Activated naive CD4-positive, alpha-beta T cell treated with anti-CD3 and anti-CD28 coated beads for 36 hours (primary cell): ENCODE measurements around the gene ESRRB. TPM values are rescaled to one million over a fixed set of nuclear protein-coding genes. Genes with fewer than 3 reads are reported as not detected.

Experiments
- CTCF ChIA-PET: fragments of 350-600 bp; sonication (Branson Sonifier 250); formaldehyde crosslinking; loops from one replicate; lab custom pipeline; 2021; ENCODE audit warnings: antibody characterized with exemption; lab: Charles Lee
- DNase-seq: peaks from one replicate; pipeline ENCODE4 v3.0.0-alpha.2; 2020
- H3K27ac Mint-ChIP-seq: one replicate; pipeline ENCODE4 v1.8.0; 2021; ENCODE audit warnings: mild to moderate bottlenecking, mixed read lengths
- H3K27me3 Mint-ChIP-seq: one replicate; pipeline ENCODE4 v1.8.0; 2021; ENCODE audit warnings: low read depth, mixed read lengths
- H3K36me3 Mint-ChIP-seq: one replicate; pipeline ENCODE4 v1.8.0; 2021; ENCODE audit warnings: low read depth, mixed read lengths
- H3K4me1 Mint-ChIP-seq: one replicate; pipeline ENCODE4 v1.8.0; 2021; ENCODE audit warnings: low read depth, mixed read lengths
- H3K4me3 Mint-ChIP-seq: one replicate; pipeline ENCODE4 v1.8.0; 2021; ENCODE audit warnings: mild to moderate bottlenecking, moderate library complexity, mixed read lengths
- H3K9me3 Mint-ChIP-seq: one replicate; pipeline ENCODE4 v1.8.0; 2021; ENCODE audit warnings: mixed read lengths
- intact Hi-C: fragments of 100-400 bp; cut with micrococcal nuclease; formaldehyde crosslinking; loops from one replicate; pipeline ENCODE4 v1.15.1; 2023
- total RNA-seq, 2 experiments: library from RNA; stranded (reverse); gene quantifications; one replicate each; pipeline ENCODE4 v1.2.3, GENCODE V29; 2021

Gene ESRRB
- total RNA-seq, 2 experiments from 2014 or later = not detected

- no peaks in the 10 kb centered on the region for H3K4me1 Mint-ChIP-seq
- no peaks in the 10 kb centered on the region for H3K9me3 Mint-ChIP-seq
- DNase-seq = no peak
- intact Hi-C loops = no loop called here
- H3K27me3 Mint-ChIP-seq = peaks cover 17% of the 10 kb centered on the region
- no peaks in the 10 kb centered on the region for H3K36me3 Mint-ChIP-seq
- no peak overlapping the region for H3K27ac Mint-ChIP-seq
- CTCF ChIA-PET = interaction anchor here (0.8 to 2.2 kb wide), 2 partner anchors 66 to 339 kb away, joined by 3 to 8 read pairs; no protein-coding TSS in a partner anchor
- no peak overlapping the region for H3K4me3 Mint-ChIP-seq
These were observed 13.9 kb downstream of the ESRRB start for GRCh38 chr14:76389841-76390240.

DNA sequence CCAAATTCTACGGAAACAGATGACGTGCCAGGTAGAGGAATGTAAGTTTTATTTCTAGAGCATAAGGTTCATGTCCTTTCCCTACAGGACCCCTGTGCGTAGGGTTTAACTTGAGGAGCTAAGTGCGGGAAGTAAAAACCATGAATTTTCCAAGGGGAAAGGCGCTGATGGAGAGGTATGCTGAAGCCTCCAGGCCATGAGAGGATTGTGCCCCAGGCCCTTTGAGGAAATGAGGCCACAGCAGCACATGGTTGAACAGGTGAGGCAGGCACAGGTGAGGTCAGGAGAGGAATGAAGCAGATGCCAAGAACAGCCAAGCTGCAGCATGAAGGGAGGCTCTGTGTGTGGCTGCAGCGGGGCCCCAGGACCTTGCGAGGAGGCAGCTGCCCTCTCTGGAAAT lies 14.7 kb downstream of the ESRRB start:
- no peak for DNase-seq
- CTCF ChIA-PET = no interaction called here
- H3K9me3 Mint-ChIP-seq = no peaks in the 10 kb centered on the region
- H3K27ac Mint-ChIP-seq = no peak overlapping the region
- no peaks in the 10 kb centered on the region for H3K4me1 Mint-ChIP-seq
- intact Hi-C loops = no loop called here
- H3K4me3 Mint-ChIP-seq = no peak overlapping the region
- no peaks in the 10 kb centered on the region for H3K36me3 Mint-ChIP-seq
- peaks cover 16% of the 10 kb centered on the region for H3K27me3 Mint-ChIP-seq

GRCh38 chr14:76391981-76392690 lies 16.2 kb downstream of the ESRRB start:
- CTCF ChIA-PET = interaction anchor here (1.0 kb wide), 1 partner anchor 342 kb away, joined by 4 read pairs; no protein-coding TSS in a partner anchor
- Mint-ChIP-seq H3K27me3 (peaks cover 13% of the 10 kb centered on the region), H3K27ac (no peak overlapping the region), H3K36me3 (no peaks in the 10 kb centered on the region), H3K4me3 (no peak overlapping the region), H3K9me3 (no peaks in the 10 kb centered on the region), H3K4me1 (no peaks in the 10 kb centered on the region)
- DNase-seq = no peak
- intact Hi-C loops = no loop called here

DNA sequence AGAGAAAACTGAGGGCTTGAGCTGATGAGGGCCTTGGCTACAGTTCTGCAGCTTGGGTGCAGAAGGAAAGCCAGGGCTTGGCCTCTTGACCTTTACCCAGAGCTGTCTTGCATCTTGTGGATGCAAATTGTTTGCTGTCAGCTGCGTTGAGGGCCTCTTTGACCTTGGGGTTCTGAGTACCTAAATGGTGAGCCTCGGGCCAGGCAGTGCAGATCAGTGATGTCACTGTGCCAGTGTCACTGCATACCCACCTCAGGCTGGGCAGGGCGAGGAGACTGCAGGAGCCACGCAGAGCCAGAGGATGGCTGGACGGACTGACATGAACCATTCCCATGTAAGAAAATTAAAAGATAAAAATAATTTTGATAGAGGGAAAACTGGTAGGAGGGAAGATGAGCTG lies 18.6 kb downstream of the ESRRB start:
- Mint-ChIP-seq H3K4me3 (no peak overlapping the region), H3K4me1 (no peaks in the 10 kb centered on the region), H3K27me3 (peaks cover 3% of the 10 kb centered on the region), H3K36me3 (no peaks in the 10 kb centered on the region), H3K27ac (no peak overlapping the region), H3K9me3 (no peaks in the 10 kb centered on the region)
- DNase-seq = no peak
- CTCF ChIA-PET = no interaction called here
- intact Hi-C loops = no loop called here

- Mint-ChIP-seq H3K4me3 (no peak overlapping the region), H3K27me3 (peaks cover 3% of the 10 kb centered on the region), H3K36me3 (no peaks in the 10 kb centered on the region), H3K9me3 (no peaks in the 10 kb centered on the region), H3K27ac (no peak overlapping the region), H3K4me1 (no peaks in the 10 kb centered on the region)
- DNase-seq = no peak
- CTCF ChIA-PET = interaction anchor here (1.2 kb wide), 1 partner anchor 8 kb away, joined by 3 read pairs; no protein-coding TSS in a partner anchor
- intact Hi-C loops = no loop called here
These were observed 19.2 kb downstream of the ESRRB start for GRCh38 chr14:76395161-76395560.

GRCh38 chr14:76396714-76397187 lies 20.8 kb downstream of the ESRRB start:
- Mint-ChIP-seq H3K4me1 (no peaks in the 10 kb centered on the region), H3K9me3 (no peaks in the 10 kb centered on the region), H3K36me3 (no peaks in the 10 kb centered on the region), H3K27me3 (no peaks in the 10 kb centered on the region), H3K27ac (no peak overlapping the region), H3K4me3 (no peak overlapping the region)
- CTCF ChIA-PET = interaction anchor here (1.1 kb wide), 1 partner anchor 351 kb away, joined by 4 read pairs; no protein-coding TSS in a partner anchor
- no peak for DNase-seq
- intact Hi-C loops = no loop called here

- CTCF ChIA-PET = no interaction called here
- H3K4me3 Mint-ChIP-seq = no peak overlapping the region
These were observed 29.7 kb downstream of the ESRRB start for GRCh38 chr14:76405627-76406026.

DNA sequence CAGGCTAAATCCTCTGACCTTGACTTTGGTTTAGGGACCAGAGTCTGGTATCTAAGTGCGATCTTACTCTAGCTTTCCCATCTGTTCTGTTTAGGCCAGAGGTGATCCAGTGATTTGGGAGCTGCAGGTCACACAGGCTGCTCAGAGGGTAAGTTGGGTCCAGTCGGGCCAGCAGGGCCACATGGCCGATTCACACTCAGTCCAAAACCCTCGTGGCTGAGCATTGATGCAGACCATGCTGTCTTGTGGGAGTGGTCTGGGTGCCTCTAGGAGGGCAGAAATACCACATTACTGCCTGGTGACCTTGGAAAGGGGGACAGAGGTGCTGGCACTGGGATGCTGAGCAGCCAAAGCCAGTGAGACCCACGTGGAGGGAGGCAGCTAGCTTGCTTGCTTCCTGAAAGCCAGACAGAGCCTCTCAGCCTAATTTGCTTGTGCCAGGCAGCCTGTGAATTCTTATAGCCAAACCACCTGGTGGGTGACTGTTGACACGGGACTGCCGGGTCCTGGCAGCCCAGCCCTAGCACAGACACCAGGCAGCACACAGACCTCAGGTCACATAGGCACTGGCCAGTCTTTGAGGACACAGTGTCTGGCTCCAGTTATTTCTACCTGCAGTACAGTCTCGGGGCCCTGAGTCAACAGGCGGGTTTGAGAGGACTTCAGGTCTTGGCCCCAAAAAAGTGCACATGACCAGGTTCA lies 31.7 kb downstream of the ESRRB start:
- Mint-ChIP-seq H3K4me3 (no peak overlapping the region), H3K4me1 (no peaks in the 10 kb centered on the region), H3K27me3 (peaks cover 16% of the 10 kb centered on the region), H3K27ac (no peak overlapping the region), H3K9me3 (no peaks in the 10 kb centered on the region), H3K36me3 (no peaks in the 10 kb centered on the region)
- CTCF ChIA-PET = interaction anchor here (0.5 to 0.6 kb wide), 2 partner anchors 48 to 225 kb away, joined by 3 to 4 read pairs; no protein-coding TSS in a partner anchor
- intact Hi-C loops = no loop called here
- no peak for DNase-seq

More at GRCh38 chr14:76405627-76406026, 29.7 kb downstream of the ESRRB start:
- Mint-ChIP-seq H3K27me3 (peaks cover 9% of the 10 kb centered on the region), H3K9me3 (no peaks in the 10 kb centered on the region), H3K36me3 (no peaks in the 10 kb centered on the region), H3K27ac (no peak overlapping the region), H3K4me1 (no peaks in the 10 kb centered on the region)
- no peak for DNase-seq
- intact Hi-C loops = no loop called here

GRCh38 chr14:76408877-76409276 lies 32.9 kb downstream of the ESRRB start:
- CTCF ChIA-PET = no interaction called here
- Mint-ChIP-seq H3K36me3 (no peaks in the 10 kb centered on the region), H3K9me3 (no peaks in the 10 kb centered on the region), H3K4me1 (peaks cover 2% of the 10 kb centered on the region), H3K27ac (no peak overlapping the region), H3K4me3 (no peak overlapping the region), H3K27me3 (peaks cover 22% of the 10 kb centered on the region)
- intact Hi-C loops = no loop called here
- no peak for DNase-seq

GRCh38 chr14:76412501-76412900 lies 36.6 kb downstream of the ESRRB start:
- Mint-ChIP-seq H3K4me1 (peaks cover 6% of the 10 kb centered on the region), H3K27ac (no peak overlapping the region), H3K4me3 (no peak overlapping the region), H3K27me3 (peaks cover 33% of the 10 kb centered on the region), H3K9me3 (no peaks in the 10 kb centered on the region), H3K36me3 (no peaks in the 10 kb centered on the region)
- no peak for DNase-seq
- CTCF ChIA-PET = no interaction called here
- intact Hi-C loops = no loop called here

- intact Hi-C loops = no loop called here
- Mint-ChIP-seq H3K27ac (no peak overlapping the region), H3K4me1 (peaks cover 6% of the 10 kb centered on the region), H3K4me3 (no peak overlapping the region), H3K36me3 (no peaks in the 10 kb centered on the region), H3K9me3 (no peaks in the 10 kb centered on the region), H3K27me3 (peaks cover 33% of the 10 kb centered on the region)
- no peak for DNase-seq
- CTCF ChIA-PET = no interaction called here
These were observed 37.4 kb downstream of the ESRRB start for GRCh38 chr14:76413106-76413961.

DNA sequence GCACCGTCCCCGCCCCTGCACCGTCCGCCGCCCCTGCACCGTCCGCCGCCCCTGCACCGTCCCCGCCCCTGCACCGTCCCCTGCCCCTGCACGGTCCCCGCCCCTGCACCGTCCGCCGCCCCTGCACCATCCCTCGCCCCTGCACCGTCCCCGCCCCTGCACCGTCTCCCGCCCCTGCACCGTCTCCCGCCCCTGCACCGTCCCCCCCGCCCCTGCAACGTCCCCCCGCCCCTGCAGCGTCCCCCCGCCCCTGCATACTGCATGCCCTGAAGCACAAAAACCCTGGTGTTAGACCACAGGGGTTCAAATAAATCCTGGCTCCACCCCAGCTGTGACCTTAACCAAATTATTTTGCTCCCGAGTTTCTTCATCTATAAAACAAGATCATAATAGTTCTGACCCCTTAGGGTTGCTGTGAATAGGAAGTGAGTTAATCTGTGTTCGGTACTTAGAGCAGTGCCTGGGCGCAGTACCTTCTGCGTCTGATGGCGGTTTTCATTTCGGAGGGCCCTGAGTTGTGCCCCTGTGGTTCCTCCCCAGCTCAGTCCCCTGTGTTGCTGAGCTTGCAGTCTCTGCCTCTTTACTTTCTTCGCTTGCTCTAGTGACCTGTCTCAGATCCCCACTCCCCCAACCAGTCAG lies 38.1 kb downstream of the ESRRB start:
- H3K27me3 Mint-ChIP-seq = peaks cover 33% of the 10 kb centered on the region
- no peak for DNase-seq
- H3K4me3 Mint-ChIP-seq = no peak overlapping the region
- no peak overlapping the region for H3K27ac Mint-ChIP-seq
- peaks cover 6% of the 10 kb centered on the region for H3K4me1 Mint-ChIP-seq
- intact Hi-C loops = no loop called here
- CTCF ChIA-PET = no interaction called here
- H3K36me3 Mint-ChIP-seq = no peaks in the 10 kb centered on the region
- H3K9me3 Mint-ChIP-seq = no peaks in the 10 kb centered on the region
